C4-2B (cell line): Measurements from ENCODE around the gene LMAN2L.

ENCODE experiments used
- ZFX ChIP-seq: fragments of 450-650 bp; IDR thresholded peaks from 2 replicates; pipeline ENCODE4 v1.6.1; 2017
- TF ChIP-seq, protein P1 (sequence below): fragments of 450-650 bp; conservative IDR thresholded peaks from 2 replicates; pipeline ENCODE4 v1.5.1; 2017; ENCODE audit warnings: mild to moderate bottlenecking

- TF ChIP-seq, protein P1, sequence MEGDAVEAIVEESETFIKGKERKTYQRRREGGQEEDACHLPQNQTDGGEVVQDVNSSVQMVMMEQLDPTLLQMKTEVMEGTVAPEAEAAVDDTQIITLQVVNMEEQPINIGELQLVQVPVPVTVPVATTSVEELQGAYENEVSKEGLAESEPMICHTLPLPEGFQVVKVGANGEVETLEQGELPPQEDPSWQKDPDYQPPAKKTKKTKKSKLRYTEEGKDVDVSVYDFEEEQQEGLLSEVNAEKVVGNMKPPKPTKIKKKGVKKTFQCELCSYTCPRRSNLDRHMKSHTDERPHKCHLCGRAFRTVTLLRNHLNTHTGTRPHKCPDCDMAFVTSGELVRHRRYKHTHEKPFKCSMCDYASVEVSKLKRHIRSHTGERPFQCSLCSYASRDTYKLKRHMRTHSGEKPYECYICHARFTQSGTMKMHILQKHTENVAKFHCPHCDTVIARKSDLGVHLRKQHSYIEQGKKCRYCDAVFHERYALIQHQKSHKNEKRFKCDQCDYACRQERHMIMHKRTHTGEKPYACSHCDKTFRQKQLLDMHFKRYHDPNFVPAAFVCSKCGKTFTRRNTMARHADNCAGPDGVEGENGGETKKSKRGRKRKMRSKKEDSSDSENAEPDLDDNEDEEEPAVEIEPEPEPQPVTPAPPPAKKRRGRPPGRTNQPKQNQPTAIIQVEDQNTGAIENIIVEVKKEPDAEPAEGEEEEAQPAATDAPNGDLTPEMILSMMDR: no peak
- no peak for TF ChIP-seq ZFX
Observed at GRCh38 chr2:96764253-96764637, 24.4 kb upstream of the LMAN2L start.
